GM12892 (cell line): Measurements from ENCODE around the gene TCEA2.

Source experiments
- POLR2A ChIP-seq: IDR thresholded peaks from 2 replicates; pipeline ENCODE4 v1.6.1; 2011; ENCODE audit warnings: low read depth, low read length, control low read depth
- POLR2AphosphoS5 ChIP-seq: IDR thresholded peaks from 2 replicates; pipeline ENCODE4 v1.6.1; 2011; ENCODE audit warnings: low read depth, low read length, control low read depth
- TAF1 ChIP-seq: IDR thresholded peaks from 2 replicates; pipeline ENCODE4 v1.6.1; 2011; ENCODE audit warnings: low read depth, mild to moderate bottlenecking, control low read depth, low read length, borderline replicate concordance

- no peak for TF ChIP-seq POLR2A
- no peak for TF ChIP-seq POLR2AphosphoS5
- no peak for TF ChIP-seq TAF1
Observed at GRCh38 chr20:64077541-64077875, 14.5 kb downstream of the TCEA2 start.
